HL-60 (cell line): ENCODE data around the gene TIMP3.

Experiments
- DNase-seq, 2 experiments: peaks; one replicate each; pipeline ENCODE4 v3.0.0-alpha.2; 2010 to 2020; ENCODE audit warnings: low read depth in 1 of 2, low spot score in 1 of 2
- H3K27ac ChIP-seq: fragments of 250-450 bp; sonication (Bioruptor Pico); replicated peaks from 2 replicates; pipeline ENCODE4 v1.5.1; 2020; ENCODE audit warnings: mild to moderate bottlenecking, moderate library complexity
- H3K27me3 ChIP-seq: fragments of 250-450 bp; sonication (Bioruptor Pico); 2 replicates; pipeline ENCODE4 v1.5.1; 2021; ENCODE audit warnings: mild to moderate bottlenecking, moderate library complexity; ENCODE audit not compliant: insufficient read depth, poor library complexity, severe bottlenecking
- H3K4me3 ChIP-seq: replicated peaks from 2 replicates; pipeline ENCODE4 v1.5.1; 2011; ENCODE audit warnings: mild to moderate bottlenecking, control low read depth, low read length; ENCODE audit not compliant: insufficient read depth
- GABPA ChIP-seq: IDR thresholded peaks from 2 replicates; pipeline ENCODE4 v1.6.1; 2012; ENCODE audit warnings: low read depth
- POLR2AphosphoS5 ChIP-seq: IDR thresholded peaks from 2 replicates; pipeline ENCODE4 v1.6.1; 2012; ENCODE audit warnings: low read depth
- REST ChIP-seq: IDR thresholded peaks from 2 replicates; pipeline ENCODE4 v1.6.1; 2012; ENCODE audit warnings: low read depth; ENCODE audit not compliant: insufficient replicate concordance
- SPI1 ChIP-seq: IDR thresholded peaks from 2 replicates; pipeline ENCODE4 v1.6.1; 2012; ENCODE audit warnings: low read depth, mild to moderate bottlenecking, borderline replicate concordance
- TF ChIP-seq, protein P1 (sequence below): IDR thresholded peaks from one replicate; pipeline ENCODE4 v1.5.1; 2011; ENCODE audit warnings: low read length, control low read depth, inconsistent platforms; ENCODE audit not compliant: insufficient read depth

The TIMP3 gene

GRCh38 chr22:32832174-32832573, 30.7 kb downstream of the TIMP3 start:
- Histone ChIP-seq H3K27me3 (no peaks in the 10 kb centered on the region), H3K27ac (no peak overlapping the region), H3K4me3 (no peak overlapping the region)
- no peak for DNase-seq
- TF ChIP-seq GABPA (no peak), SPI1 (no peak), REST (no peak), POLR2AphosphoS5 (no peak)
- TF ChIP-seq, protein P1, sequence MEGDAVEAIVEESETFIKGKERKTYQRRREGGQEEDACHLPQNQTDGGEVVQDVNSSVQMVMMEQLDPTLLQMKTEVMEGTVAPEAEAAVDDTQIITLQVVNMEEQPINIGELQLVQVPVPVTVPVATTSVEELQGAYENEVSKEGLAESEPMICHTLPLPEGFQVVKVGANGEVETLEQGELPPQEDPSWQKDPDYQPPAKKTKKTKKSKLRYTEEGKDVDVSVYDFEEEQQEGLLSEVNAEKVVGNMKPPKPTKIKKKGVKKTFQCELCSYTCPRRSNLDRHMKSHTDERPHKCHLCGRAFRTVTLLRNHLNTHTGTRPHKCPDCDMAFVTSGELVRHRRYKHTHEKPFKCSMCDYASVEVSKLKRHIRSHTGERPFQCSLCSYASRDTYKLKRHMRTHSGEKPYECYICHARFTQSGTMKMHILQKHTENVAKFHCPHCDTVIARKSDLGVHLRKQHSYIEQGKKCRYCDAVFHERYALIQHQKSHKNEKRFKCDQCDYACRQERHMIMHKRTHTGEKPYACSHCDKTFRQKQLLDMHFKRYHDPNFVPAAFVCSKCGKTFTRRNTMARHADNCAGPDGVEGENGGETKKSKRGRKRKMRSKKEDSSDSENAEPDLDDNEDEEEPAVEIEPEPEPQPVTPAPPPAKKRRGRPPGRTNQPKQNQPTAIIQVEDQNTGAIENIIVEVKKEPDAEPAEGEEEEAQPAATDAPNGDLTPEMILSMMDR = no peak

DNA sequence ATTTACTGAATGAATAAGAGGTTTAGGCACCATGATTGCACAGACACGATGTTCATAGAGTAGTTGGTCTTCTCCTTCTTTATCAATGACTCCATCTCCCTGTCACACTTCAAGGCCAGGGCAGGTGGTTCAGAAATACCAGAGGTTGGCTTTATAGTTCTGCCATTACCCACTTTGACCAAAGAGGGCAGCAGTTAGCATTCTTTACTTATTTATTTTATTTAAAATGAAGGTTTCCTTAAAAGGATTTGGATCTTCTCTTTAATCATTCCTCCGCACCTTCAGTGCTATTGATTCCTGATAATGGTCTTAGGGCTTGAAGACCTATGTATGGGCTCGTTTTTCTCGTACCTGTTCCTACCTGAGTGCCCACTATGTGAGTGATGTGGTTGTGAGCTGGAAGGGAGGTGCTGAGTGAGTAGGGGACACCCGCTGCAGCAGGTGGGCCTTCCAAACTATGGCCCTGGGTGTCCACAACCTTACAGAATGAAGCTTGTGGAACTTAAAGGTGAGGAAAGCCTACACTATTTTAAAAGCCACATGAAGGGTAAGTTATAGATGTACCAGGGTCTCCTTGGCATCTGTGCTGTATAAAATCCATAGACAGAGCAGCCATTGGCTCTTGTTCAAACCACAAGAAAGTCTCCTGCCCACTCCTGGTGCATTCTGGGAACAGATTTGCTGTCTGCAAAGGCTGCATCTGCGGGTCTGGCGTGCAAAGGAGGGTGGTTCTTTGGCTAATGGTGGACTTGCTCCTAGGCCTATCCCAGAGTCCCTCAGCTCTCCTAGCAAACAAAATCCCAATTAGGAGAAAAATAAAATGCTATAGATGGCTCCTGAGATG, 35.0 kb downstream of the TIMP3 start:
- DNase-seq = no peak
- H3K27ac ChIP-seq = no peak overlapping the region
- TF ChIP-seq SPI1 = no peak
- no peak for TF ChIP-seq REST
- TF ChIP-seq, protein P1 = peak; percentile 13
- TF ChIP-seq GABPA = no peak
- no peak for TF ChIP-seq POLR2AphosphoS5
- no peak overlapping the region for H3K4me3 ChIP-seq
- no peaks in the 10 kb centered on the region for H3K27me3 ChIP-seq

DNA sequence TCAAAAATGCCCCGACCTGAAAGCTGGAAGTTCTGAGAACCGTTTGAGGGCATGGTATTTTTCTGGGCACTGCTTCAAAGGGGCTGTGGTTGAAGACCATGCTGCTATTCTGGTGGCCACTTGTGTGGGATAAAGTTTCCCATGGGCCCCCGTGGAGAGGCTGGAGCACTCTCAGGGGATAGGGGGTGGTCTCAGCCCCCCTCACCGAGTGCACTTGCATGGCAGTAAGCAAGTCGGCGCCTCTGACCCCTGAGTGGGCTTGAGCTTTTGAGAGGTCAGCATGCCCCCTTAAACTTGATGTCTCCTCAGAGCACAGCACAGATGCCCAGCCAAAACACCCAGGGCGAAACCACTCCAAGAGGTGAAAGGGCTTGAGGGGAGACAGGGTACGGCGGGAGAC, 35.6 kb downstream of the TIMP3 start:
- no peak for DNase-seq
- TF ChIP-seq REST (no peak), SPI1 (no peak), POLR2AphosphoS5 (no peak), GABPA (no peak)
- TF ChIP-seq, protein P1 = no peak
- Histone ChIP-seq H3K4me3 (no peak overlapping the region), H3K27ac (no peak overlapping the region), H3K27me3 (no peaks in the 10 kb centered on the region)
